ENCODE results near the gene LRRFIP2.

The LRRFIP2 gene

GRCh38 chr3:37138816-37139215 is 35.6 kb downstream of the LRRFIP2 start:
- Histone ChIP-seq H3K36me3 (peaks cover 9% of the 10 kb centered on the region), H3K4me3 (ENCODE audit: low read depth, low read length) (no peak overlapping the region), H3K9me3 (ENCODE audit: severe bottlenecking) (no peaks in the 10 kb centered on the region), H3K27me3 (ENCODE audit: insufficient read depth, low read depth, severe bottlenecking) (no peaks in the 10 kb centered on the region), H3K27ac (no peak overlapping the region)
- TF ChIP-seq, protein P1, sequence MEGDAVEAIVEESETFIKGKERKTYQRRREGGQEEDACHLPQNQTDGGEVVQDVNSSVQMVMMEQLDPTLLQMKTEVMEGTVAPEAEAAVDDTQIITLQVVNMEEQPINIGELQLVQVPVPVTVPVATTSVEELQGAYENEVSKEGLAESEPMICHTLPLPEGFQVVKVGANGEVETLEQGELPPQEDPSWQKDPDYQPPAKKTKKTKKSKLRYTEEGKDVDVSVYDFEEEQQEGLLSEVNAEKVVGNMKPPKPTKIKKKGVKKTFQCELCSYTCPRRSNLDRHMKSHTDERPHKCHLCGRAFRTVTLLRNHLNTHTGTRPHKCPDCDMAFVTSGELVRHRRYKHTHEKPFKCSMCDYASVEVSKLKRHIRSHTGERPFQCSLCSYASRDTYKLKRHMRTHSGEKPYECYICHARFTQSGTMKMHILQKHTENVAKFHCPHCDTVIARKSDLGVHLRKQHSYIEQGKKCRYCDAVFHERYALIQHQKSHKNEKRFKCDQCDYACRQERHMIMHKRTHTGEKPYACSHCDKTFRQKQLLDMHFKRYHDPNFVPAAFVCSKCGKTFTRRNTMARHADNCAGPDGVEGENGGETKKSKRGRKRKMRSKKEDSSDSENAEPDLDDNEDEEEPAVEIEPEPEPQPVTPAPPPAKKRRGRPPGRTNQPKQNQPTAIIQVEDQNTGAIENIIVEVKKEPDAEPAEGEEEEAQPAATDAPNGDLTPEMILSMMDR (IDR thresholded peaks at IDR 0.05; ENCODE audit: low read depth, low read length) = no peak
- no peak for DNase-seq

GRCh38 chr3:37137516-37137915 is 36.9 kb downstream of the LRRFIP2 start:
- Histone ChIP-seq H3K9me3 (ENCODE audit: severe bottlenecking) (no peaks in the 10 kb centered on the region), H3K36me3 (peaks cover 3% of the 10 kb centered on the region; the same call in 1 of the 2 replicates), H3K4me3 (ENCODE audit: low read depth, low read length) (no peak overlapping the region), H3K27ac (no peak overlapping the region), H3K27me3 (ENCODE audit: insufficient read depth, low read depth, severe bottlenecking) (no peaks in the 10 kb centered on the region)
- DNase-seq = no peak
- TF ChIP-seq, protein P1 (IDR thresholded peaks at IDR 0.05; ENCODE audit: low read depth, low read length) = no peak

- no peaks in the 10 kb centered on the region for H3K27me3 ChIP-seq (ENCODE audit: insufficient read depth, low read depth, severe bottlenecking)
- TF ChIP-seq, protein P1 (IDR thresholded peaks at IDR 0.05; ENCODE audit: low read depth, low read length) = no peak
- no peaks in the 10 kb centered on the region for H3K9me3 ChIP-seq (ENCODE audit: severe bottlenecking)
- DNase-seq = no peak
- no peak overlapping the region for H3K4me3 ChIP-seq (ENCODE audit: low read depth, low read length)
- H3K36me3 ChIP-seq = no peaks in the 10 kb centered on the region
- H3K27ac ChIP-seq = no peak overlapping the region
Measured at GRCh38 chr3:37136067-37136466, 38.3 kb downstream of the LRRFIP2 start.

DNA sequence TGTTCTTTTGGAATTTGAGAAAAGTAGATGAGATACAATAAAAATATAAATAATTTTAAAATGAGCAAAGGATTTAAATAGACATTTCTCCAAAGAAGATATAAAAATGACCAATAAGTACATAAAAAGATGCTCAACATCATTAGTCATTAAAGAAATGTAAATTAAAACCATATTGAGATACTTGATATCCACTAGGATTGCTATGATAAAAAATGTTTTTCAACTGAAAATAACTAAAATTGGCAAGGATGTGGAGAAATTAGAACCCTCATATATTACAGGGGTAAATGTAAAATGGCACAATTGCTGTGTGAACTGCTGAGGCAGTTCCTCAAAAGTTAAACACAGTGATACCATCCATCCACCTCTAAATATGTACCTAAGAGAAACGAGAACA is 38.8 kb downstream of the LRRFIP2 start:
- no peaks in the 10 kb centered on the region for H3K36me3 ChIP-seq
- no peaks in the 10 kb centered on the region for H3K9me3 ChIP-seq (ENCODE audit: severe bottlenecking)
- no peak overlapping the region for H3K4me3 ChIP-seq (ENCODE audit: low read depth, low read length)
- TF ChIP-seq, protein P1 (IDR thresholded peaks at IDR 0.05; ENCODE audit: low read depth, low read length) = no peak
- no peaks in the 10 kb centered on the region for H3K27me3 ChIP-seq (ENCODE audit: insufficient read depth, low read depth, severe bottlenecking)
- H3K27ac ChIP-seq = no peak overlapping the region
- no peak for DNase-seq

- DNase-seq = no peak
- Histone ChIP-seq H3K4me3 (ENCODE audit: low read depth, low read length) (no peak overlapping the region), H3K27ac (no peak overlapping the region), H3K9me3 (ENCODE audit: severe bottlenecking) (no peaks in the 10 kb centered on the region), H3K36me3 (no peaks in the 10 kb centered on the region), H3K27me3 (ENCODE audit: insufficient read depth, low read depth, severe bottlenecking) (no peaks in the 10 kb centered on the region)
- TF ChIP-seq, protein P1 (IDR thresholded peaks at IDR 0.05; ENCODE audit: low read depth, low read length) = no peak
Measured at GRCh38 chr3:37132334-37132733, 42.0 kb downstream of the LRRFIP2 start.

DNA sequence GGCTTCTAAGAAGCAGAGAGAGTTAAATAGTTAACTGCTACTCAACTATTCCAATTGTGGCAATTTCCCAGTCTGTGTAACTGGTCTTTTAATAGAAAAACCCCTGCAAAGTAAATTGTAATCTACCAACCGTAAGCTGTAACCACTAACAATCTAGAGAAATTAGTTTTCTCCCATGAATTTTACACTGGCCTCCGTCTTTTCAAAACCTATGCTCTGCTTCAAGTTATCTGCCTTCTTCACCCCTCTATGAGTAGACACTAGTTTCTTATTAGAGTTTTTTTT is 42.6 kb downstream of the LRRFIP2 start:
- no peaks in the 10 kb centered on the region for H3K36me3 ChIP-seq
- TF ChIP-seq, protein P1 (IDR thresholded peaks at IDR 0.05; ENCODE audit: low read depth, low read length) = no peak
- no peaks in the 10 kb centered on the region for H3K9me3 ChIP-seq (ENCODE audit: severe bottlenecking)
- no peak overlapping the region for H3K4me3 ChIP-seq (ENCODE audit: low read depth, low read length)
- H3K27ac ChIP-seq = no peak overlapping the region
- H3K27me3 ChIP-seq (ENCODE audit: insufficient read depth, low read depth, severe bottlenecking) = no peaks in the 10 kb centered on the region
- no peak for DNase-seq

Measured in WERI-Rb-1 (cell line).